Measurements from ENCODE around the gene HECTD1.
"Not testable (repeated sequence)": the region's sequence is repeated elsewhere in the genome, so short reads cannot be mapped to it uniquely, and the experiment has no call there.

HECTD1 gene

GRCh38 chr14:31224808-31225207 is 17.2 kb upstream of the HECTD1 start:
- no peak for DNase-seq

- no peak for DNase-seq
Observed at GRCh38 chr14:31223331-31223730, 15.7 kb upstream of the HECTD1 start.

GRCh38 chr14:31222834-31223233 is 15.2 kb upstream of the HECTD1 start:
- DNase-seq = no peak

- DNase-seq = no peak
Observed at GRCh38 chr14:31221266-31221665, 13.7 kb upstream of the HECTD1 start.

- no peak for DNase-seq
Observed at GRCh38 chr14:31219169-31219568, 11.6 kb upstream of the HECTD1 start.

- no peak for DNase-seq
Observed at GRCh38 chr14:31216359-31216758, 8.8 kb upstream of the HECTD1 start.

GRCh38 chr14:31212893-31213292 is 5.3 kb upstream of the HECTD1 start:
- no peak for DNase-seq

- no peak for DNase-seq
Observed at GRCh38 chr14:31209605-31210004, 2.0 kb upstream of the HECTD1 start.

GRCh38 chr14:31208546-31209424 is 1.2 kb upstream of the HECTD1 start:
- DNase-seq = no peak

GRCh38 chr14:31207287-31207754 is 272 bp downstream of the HECTD1 start:
- no peak for DNase-seq

- peak in 1 of 3 donors; percentile 54 for DNase-seq
Observed at GRCh38 chr14:31206536-31207286, 882 bp downstream of the HECTD1 start.

GRCh38 chr14:31205681-31206535 is 1.7 kb downstream of the HECTD1 start:
- DNase-seq = peak in 1 of 3 donors; percentile 28

- DNase-seq = no peak
Observed at GRCh38 chr14:31204593-31205534, 2.7 kb downstream of the HECTD1 start.

- DNase-seq = not testable (repeated sequence)
Observed at GRCh38 chr14:31203899-31204592, 3.5 kb downstream of the HECTD1 start.

GRCh38 chr14:31203414-31203742 is 4.2 kb downstream of the HECTD1 start:
- no peak for DNase-seq

GRCh38 chr14:31201111-31201510 is 6.5 kb downstream of the HECTD1 start:
- DNase-seq = no peak

GRCh38 chr14:31200702-31200990 is 6.9 kb downstream of the HECTD1 start:
- no peak for DNase-seq

- DNase-seq = no peak
Observed at GRCh38 chr14:31197671-31198070, 9.9 kb downstream of the HECTD1 start.

GRCh38 chr14:31196839-31197492 is 10.6 kb downstream of the HECTD1 start:
- DNase-seq = no peak

- DNase-seq = no peak
Observed at GRCh38 chr14:31194661-31195060, 12.9 kb downstream of the HECTD1 start.

GRCh38 chr14:31194095-31194494 is 13.5 kb downstream of the HECTD1 start:
- DNase-seq = peak in 1 of 3 donors; percentile 31

Data from suppressor macrophage treated with lipopolysaccharide for 1 hour (primary cell).